ENCODE results near the gene CD63.

The CD63 gene

DNA sequence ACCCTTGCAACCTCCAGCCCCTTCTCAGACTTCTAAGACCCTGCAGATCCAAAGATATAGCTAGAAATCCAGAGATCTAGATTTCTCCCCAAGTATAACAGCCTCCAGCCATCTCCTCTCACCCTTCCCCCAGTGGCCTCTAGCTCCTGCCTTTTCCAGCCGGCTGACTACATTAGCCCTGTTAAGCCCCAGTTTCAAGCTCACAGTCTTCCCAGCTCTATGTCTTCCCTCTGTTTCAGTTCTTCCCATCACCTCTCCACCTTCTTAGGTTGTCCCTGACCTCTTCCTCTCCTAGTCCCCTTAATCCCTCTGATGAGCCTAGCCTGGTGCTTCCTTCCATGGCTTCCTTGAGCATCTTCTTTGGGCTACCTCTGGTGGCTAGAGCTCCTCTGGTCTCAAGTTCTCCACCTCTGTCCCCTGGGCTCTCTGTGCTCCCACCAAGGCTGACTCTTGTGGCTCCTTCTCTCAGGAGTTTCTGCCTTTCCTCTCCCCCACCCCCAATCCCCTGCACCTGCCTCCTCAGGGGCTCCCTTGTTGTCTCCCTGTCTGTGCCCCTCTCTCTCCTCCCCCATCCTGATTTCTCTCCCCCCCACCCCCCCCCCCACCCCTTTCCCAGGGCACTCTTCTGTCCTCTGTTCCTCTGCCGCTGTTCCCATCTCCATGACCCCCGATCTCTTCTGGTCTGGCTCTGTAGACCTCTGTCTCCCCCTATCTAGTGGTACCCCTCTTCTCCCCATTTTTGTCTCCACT lies 13.3 kb upstream of the CD63 start:
- DNase-seq, result no peak

DNA sequence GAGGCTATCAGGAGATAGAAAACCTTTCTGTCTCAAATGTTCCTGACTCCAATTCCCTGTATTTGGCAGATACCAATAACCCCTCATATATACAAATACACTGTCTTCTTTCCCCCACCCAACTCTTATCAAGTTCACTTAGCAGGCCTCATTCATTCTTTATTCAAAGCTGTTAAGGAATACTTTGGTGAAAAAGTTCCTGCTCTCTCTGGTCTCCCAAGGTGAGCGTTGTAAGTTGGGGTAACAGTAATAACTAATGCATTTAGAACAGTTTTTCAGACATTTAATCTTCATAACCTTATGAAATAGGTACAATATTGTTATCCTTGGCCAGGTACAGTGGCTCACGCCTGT lies 10.2 kb upstream of the CD63 start:
- DNase-seq, result no peak

DNA sequence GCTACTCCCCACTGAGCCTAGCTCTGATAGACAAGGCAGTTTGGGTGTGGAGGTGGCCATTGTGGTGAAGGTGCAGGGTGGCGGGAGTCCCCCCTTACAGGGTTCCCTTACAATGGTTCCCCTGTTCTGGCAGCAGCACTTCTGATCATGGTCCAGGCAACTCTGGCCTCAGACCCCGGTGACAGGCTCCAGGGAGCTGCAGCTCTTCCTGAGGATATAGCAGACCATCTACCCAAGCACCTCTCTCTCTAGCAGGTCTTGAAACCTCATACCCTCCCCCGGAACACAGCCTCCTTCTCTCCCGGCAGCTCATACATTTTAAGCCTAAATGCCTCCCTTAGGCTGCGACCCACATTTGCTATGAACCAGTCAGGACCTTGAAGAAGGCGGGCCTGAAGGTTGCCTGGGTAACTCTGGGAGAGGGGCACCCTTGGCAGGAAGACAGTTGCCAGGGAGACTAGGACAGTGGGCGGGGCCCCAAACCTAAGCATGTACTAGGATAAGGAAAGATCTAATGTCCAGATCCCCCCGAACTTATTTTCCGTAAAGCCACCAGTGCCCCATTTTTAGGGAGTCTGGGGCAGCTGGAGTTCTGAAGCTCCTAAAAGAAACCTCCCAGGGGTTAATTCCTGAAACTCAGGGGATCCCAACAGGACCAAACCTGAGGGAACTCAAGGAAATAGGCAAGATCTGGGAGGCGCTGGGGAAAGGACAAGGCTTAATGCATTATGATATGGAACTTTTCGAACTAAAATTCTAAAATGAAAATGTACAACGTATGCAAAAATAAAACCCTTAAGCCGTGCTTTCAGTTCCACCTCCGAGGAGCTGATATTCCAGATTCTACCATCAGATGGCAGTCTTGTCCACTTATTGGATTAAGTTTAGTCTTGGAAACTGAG lies 9.6 kb upstream of the CD63 start:
- peak in 52 of 56 donors; percentile 37 to 89 (median 74) for DNase-seq

DNA sequence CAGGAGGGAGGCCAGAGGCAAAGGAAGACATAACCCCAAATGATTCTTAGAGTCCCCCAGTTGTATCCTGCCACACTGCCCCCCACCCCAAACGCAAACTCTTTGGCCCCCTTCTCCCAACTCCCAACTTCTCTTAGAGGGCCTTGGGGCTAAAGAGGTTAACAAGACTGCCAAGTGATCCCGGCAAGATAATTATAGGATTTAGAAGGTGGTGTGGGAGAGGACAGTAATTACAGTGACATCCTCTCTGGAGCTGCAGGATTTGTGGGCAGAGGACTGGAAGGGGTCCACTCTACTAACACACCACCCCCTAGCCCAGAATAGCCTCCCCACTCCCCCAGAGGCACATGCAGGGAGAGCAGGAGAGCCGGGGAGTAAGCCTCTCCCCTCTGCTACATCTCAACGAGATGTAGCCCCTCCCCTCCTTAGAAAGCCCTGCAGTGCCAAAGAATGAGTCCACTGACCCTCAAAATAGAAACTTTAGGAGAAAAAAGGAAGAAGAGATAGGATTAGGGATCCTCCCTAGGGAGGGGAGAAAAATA lies 8.8 kb upstream of the CD63 start:
- DNase-seq, result no peak

DNA sequence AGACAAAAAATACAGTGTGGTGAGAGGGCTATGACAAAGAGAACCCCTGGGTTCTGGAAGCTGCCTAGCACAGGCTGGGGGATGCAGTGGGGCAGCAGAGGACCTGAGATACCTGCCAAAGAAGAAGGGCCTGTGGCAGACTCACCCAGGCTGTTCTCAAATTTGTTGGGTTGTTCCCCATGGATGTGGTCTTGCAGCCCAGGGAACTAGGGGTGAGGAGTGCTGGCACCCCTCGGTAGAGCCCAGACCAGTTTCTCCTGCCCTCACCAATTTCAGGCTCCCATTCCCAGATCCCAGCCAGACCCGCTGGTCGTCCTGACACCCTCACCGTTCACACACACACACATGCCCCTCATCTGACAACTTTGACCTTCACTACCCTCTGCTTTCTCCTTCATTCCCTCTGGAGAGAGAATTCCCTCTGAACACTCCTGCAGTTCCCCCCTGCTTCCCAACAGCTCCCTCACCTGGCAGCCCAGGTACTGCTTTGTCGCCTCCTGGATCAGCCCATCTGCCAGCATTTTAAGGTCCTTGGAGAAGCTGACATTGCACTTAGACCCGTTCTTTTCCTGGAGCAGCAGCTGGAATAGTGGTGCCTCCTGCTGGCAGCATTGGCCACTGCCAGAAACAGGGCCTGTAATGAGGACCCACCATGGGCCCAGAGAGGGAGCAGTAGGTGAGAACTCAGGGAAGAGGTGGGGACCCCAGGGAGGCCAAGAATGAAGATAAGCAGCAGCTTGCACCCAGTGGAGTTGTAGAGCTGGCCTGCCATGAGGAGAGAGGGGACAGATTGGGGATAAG lies 8.2 kb upstream of the CD63 start:
- peak in 42 of 56 donors; percentile 13 to 79 (median 44) for DNase-seq

DNA sequence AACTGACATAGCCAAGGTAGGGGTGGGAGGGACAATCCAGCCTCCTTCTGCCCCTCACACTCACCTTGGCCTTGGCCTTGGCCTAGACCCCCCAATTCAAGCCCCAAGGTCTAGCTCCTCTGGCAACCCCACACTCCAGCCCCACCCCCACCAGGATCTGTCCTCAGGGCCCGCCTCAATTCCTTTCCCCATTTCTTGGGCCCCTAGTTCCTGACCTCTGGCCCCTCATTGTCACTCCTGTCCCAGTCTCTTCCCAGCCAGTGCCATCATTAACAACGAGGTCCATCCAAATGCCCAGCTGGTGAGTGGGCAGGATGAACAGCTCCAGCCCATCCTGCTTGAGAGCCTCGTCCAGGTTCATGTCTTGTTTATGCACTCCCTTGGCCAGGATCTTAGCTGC lies 7.3 kb upstream of the CD63 start:
- no peak for DNase-seq

DNA sequence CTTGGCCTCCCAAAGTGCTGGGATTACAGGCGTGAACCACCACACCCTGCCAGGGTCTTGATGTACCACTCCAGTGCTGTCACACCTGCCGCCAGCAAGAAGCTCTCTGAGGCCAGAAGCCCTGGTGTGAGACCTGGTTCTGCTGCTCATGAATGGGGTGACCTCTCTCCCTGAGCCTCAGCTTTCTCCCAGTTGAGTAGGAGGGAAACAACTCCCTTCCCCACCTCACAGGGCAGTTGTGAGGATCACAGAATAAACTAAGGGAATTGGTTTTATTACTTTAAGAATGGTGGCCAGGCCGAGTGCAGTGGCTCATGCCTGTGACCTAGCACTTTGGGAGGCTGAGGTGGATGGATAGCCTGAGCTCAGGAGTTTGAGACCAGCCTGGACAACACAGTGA lies 5.8 kb upstream of the CD63 start:
- DNase-seq, result no peak

DNA sequence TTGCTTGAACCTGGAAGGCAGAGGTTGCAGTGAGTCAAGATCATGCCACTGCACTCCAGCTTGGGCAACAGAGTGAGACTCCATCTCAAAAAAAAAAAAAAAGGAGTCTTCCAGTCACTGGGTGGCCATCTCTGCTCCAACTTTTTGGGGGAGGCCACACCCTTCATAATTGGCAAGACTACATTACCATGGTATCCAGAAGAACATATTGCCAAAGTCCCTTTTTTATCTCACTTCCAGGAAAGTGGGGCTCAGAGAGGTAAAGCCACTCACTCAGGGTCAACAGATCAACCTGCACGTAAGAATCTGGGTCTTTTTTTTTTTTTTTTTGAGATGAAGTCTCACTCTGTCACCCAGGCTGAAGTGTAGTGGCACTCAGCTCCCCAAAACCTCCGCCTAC lies 5.0 kb upstream of the CD63 start:
- no peak for DNase-seq

DNA sequence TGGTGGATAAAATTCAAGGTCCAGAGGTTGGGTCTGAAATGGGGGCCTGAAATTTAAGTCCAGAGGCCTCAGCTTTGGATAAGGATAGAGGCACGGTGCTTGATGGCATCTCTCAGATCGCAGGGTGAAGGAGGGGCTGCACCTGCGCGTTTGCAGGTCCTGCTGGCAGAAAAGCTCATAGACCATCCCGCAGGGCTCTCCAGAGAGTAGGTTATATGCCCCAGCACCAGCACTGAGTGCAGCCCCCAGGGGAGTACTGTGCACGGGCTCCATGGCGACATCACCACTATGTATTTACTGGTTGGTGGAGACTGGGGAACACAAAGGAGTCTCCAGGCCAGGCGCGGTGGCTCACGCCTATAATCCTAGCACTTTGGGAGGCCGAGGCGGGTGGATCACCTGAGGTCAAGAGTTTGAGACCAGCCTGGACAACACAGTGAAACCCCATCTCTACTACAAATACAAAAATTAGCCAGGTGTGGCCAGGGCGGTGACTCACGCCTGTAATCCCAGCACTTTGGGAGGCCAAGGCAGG lies 4.3 kb upstream of the CD63 start:
- DNase-seq, result no peak

DNA sequence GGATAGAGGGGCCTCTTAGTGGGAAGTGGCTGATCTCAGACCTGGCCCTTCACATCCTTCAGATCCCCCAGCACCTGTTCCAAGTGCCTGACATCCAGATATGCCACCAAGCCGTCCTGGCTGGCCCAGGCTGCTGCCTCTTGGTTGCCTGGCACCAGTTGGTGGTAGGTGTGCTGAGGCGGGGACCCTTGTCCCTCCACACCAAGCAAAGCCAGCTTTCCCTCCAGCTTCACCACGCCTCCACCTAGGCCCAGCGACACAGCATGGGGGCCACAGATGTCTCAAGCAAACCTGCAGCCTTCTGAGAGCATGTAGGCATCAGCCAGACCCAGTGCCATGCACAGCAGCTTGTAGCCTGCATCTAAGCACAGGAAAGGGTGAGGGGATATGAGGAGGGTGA lies 3.5 kb upstream of the CD63 start:
- no peak for DNase-seq

DNA sequence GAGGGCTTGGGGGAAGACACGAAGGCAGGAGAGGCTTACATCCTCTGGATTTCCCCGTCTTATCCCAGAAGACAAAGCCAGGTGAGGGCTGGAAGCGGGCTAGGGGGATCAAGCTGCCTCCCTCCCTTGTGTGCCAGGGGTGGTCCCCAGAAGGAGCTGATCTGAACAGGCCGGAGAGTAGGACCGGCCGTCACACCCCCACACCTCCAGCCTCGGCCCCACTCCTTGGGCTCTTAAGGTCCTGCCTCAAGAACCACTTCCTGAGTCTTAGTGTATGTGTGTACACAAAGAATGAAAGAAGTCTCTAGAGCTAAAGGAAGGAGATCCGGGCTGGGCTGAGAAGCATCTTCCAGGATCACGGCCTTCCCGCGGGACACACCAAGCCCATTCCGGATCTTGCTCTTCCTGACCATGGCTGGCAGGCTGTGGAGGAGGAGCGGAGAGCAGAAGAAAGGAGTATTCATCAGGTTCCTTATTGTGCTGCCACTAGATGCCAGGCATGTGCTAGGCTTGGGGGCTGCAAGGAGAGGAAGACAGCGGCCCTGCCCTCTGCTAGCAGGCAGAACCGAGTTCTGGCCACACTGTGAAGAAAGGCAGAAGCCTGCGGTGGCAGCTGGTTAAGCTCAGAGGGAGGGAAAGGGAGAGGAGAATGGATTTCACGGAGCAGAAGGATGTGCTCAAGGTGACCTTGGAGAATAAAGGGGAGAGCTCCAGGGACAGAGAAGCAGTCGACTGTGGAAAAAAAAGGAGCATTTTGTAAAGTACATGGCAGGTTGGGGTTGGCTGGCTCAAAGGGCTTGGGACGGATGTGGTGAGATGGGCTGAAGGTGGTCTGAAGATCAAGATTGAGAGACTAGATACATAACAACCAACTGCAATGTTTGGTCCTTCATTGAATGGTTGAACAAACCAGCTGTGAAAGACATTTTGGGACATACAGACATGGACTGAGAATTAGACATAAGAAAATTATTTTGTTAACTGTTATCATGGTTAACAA lies 1.3 kb upstream of the CD63 start:
- peak in 50 of 56 donors; percentile 29 to 80 (median 62) for DNase-seq

DNA sequence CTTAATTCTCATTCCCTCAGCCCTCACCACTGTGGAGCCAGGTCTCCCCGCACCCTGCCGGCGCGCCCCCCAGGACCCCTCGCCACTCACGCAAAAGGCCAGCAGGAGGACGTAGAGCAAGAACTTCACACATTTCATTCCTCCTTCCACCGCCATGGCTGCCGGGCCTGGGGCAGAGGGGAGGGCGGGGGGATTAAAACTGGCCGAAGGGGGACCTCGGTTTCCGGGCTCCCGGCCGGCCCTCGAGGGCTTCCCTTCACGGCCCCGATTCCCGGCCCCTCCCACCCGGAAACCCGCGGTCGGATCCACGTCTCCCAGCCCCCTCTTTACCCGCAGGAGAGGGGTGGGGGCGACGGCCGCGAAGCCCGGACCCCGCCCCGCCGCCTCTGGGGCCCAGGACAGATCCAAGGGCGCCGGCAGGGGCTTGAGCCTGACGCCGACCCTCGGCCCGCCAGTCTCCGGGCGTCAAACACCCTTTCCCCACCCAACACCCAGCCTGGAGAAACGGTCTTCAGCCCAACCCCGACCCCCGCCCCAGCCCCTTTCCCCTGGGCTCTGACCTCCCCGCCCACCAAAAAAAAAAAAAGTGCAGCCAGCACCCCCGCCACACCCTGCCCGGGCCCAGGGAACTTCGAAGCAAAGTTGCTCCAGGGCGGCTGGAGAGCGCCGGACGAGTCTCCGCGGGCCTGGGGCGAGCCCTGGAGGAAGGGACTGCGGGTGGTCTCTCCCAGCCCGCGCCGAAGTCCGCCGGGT lies 447 bp downstream of the CD63 start:
- peak in 51 of 56 donors; percentile 26 to 83 (median 63) for DNase-seq

DNA sequence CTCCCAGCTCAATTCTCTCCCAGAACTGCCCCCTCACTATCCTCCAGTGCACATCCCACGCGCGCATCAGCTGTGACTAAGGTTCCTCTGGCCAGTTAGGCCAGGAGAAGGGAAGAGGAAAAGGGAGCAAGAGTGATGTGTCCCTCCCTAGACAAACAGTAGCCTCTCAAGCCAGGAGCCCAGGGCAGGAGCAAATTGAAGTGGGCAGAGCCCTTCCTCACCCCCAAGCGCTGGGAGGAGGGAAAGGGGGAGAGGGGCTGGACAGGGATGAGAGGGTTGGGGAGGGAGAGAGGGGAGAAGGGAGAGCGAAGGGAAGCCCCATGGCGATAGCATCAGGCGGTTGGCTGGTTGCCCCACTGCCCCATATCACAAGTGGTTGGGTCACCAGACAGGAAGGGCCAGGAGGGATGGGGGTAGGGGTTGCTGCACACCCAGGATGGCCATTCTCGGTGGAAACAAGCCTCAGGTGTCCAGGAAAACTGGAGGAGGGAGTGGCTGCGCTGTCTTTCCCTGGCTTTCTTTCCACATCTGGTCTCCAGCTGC lies 1.1 kb downstream of the CD63 start:
- peak in 19 of 56 donors; percentile 18 to 67 (median 48) for DNase-seq

DNA sequence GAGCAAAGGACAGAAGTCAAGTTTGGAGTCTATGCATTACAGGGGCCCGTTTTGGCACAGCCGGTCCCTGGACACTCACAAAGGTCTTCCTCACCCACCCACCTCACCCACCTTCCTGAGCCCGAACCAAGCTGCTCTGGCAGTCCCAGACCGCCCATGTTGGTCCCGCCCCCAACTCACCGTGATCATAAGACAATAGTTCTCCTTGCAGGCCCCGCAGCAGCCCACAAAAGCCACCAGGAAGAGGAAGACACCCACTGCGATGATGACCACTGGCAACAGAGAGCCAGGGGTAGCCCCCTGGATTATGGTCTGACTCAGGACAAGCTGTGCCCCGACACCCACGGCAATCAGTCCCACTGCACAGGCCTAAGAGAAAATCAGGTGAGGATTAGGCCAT lies 1.8 kb downstream of the CD63 start:
- no peak for DNase-seq

DNA sequence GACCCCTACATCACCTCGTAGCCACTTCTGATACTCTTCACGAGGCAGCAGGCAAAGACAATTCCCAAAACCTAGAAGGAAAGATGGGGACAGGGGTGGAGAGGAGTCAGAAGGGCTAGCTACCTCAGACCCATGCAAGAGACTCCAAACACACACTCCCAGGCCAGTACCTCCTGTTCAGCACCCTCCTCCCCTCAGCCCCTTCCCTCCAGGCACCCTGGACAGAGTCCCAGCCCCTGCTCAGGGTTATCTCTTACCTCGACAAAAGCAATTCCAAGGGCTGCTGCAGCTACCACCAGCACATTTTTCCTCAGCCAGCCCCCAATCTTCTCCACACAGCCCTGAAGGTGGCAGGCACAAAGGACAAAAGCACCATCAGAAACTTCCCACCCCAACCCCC lies 3.3 kb downstream of the CD63 start:
- no peak for DNase-seq

DNA sequence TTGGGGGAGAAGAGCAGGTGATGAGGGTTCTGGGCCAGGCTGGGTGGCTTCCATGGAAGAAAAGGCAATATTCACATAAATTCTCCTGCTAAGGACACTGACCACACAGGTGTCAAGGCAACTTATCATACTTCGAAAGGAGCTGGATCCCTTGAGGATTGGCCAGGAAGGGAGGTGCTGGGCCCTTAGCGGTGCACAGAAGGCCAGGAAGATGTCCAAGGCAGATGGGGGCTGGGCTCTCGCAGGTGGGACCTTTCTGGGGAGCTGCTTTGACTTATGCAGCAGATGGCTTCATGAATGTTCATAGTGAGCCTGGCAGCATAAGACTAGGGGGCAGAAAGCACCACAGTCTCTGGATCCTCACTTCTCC lies 3.9 kb downstream of the CD63 start:
- DNase-seq, result no peak

DNA sequence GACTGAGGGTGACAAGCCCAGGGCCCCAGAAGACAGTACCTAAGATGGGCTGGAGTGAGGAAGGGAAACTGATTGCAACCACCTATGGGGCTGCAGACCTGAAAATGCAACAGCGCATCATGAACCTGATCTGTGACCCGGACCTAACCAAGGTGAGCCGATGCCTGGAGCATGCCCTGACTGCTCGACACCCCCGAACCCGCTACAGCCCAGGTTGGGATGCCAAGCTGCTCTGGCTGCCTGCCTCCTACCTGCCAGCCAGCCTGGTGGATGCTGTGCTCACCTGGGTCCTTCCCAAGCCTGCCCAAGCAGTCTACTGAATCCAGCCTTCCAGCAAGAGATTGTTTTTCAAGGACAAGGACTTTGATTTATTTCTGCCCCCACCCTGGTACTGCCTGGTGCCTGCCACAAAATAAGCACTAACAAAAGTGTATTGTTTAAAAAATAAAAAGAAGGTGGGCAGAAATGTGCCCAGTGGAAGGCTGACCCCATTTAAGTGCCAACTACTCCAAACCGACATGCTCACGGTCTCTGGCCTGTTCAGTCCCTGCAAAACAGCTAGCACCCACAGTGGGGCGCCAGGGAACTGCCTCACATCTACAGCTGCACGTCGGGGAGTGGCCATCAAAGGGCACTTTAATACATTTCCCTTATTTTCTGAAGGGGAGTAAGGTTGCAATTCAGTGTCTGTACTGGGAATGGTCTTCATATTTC lies 4.4 kb downstream of the CD63 start:
- peak in 38 of 56 donors; percentile 13 to 82 (median 47) for DNase-seq

DNA sequence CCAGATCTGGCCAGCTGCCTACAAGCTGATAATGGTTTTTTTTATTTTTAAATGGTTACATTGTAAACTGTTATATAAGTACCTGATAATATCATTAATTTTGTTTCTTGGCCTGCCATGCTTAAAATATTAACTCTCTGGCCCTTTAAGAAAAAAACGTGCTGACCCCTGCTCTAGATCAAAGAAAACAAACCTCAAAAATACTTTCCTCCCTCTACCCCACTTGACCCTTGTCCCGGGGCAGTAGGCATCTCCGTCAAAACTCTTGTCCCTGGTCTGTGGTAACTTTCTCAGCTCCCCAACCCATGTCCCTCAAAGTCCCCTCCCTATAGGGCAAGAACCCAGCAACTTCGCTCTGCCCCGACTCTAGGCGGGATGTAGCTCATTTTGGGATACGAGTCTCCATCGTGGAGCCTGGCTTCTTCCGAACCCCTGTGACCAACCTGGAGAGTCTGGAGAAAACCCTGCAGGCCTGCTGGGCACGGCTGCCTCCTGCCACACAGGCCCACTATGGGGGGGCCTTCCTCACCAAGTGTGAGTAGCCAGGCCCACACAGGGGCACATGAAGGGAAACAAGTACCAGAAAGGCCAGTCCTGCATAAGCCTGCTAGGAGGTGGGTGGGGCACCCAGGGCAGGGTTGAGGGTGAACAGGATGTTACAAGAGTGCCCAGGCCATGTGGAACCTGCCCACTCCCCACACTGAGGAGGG lies 5.1 kb downstream of the CD63 start:
- no peak for DNase-seq
